SK-MEL-5 (cell line): ENCODE data around the gene LILRA6. TPM values are rescaled to one million over a fixed set of nuclear protein-coding genes. Genes with fewer than 3 reads are reported as not detected.
"Not testable (repeated sequence)": the region's sequence is repeated elsewhere in the genome, so short reads cannot be mapped to it uniquely, and the experiment has no call there.

Source experiments
- DNase-seq: peaks from one replicate; pipeline ENCODE4 v3.0.0-alpha.2; 2016; ENCODE audit warnings: low read depth, low spot score
- in situ Hi-C: cut with HindIII; loops from 2 replicates; pipeline ENCODE4 v1.10.0; 2016; ENCODE audit warnings: low sequenced_read_pairs, high pct_unique_total_duplicates, low pct_unique_long_range_greater_than_20kb
- total RNA-seq: library from RNA; depleted of rRNA; stranded (reverse); fragments of >200 nt; shearing (Covaris generic); gene quantifications from 2 replicates; pipeline ENCODE4 v1.2.3, GENCODE V29; 2014

LILRA6 gene
- total RNA-seq, 1 experiment from 2014 or later, result 0.16 TPM

- in situ Hi-C loops, DNase-seq: not testable (repeated sequence)
Observed at GRCh38 chr19:54272181-54272580, 29.6 kb upstream of the LILRA6 start.

- DNase-seq, in situ Hi-C loops: not testable (repeated sequence)
Observed at GRCh38 chr19:54271587-54271986, 29.0 kb upstream of the LILRA6 start.

GRCh38 chr19:54271106-54271505 lies 28.5 kb upstream of the LILRA6 start:
- in situ Hi-C loops, result no loop called here
- no peak for DNase-seq

DNA sequence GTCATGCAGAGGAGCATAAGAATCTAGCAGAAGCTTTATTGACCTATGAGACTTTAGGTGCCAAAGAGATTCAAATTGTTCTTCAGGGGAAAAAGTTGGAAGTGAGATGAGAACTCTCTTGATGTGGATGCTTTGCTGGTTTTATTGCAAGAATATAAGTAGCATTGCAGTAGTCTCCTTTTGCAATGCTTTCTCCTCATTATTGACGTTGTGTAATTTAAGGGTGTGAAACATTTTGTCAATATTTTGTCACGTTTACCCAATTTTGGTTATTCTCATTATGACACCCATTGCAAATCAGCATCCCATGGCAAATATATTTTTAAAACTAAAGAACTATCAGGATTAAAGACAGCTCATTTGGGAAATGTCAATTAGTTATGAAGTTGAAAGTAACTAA lies 26.3 kb upstream of the LILRA6 start:
- DNase-seq, result no peak
- in situ Hi-C loops, result no loop called here

GRCh38 chr19:54266133-54266532 lies 23.5 kb upstream of the LILRA6 start:
- in situ Hi-C loops, result no loop called here
- DNase-seq, result peak; percentile 78

GRCh38 chr19:54262470-54262869 lies 19.9 kb upstream of the LILRA6 start:
- DNase-seq, result no peak
- in situ Hi-C loops, result no loop called here

GRCh38 chr19:54262066-54262465 lies 19.5 kb upstream of the LILRA6 start:
- in situ Hi-C loops, result no loop called here

GRCh38 chr19:54257116-54257480 lies 14.5 kb upstream of the LILRA6 start, which contains the start of gene LILRB5:
Gene LILRB5, minus strand, starts transcription at chr19:54257273. Its CDS starts 80 bp downstream, at chr19:54257193.
- in situ Hi-C loops, result no loop called here
- no peak for DNase-seq

More at GRCh38 chr19:54262066-54262465, 19.5 kb upstream of the LILRA6 start:
- DNase-seq, result no peak

GRCh38 chr19:54256250-54257115 lies 13.9 kb upstream of the LILRA6 start:
- no peak for DNase-seq
- in situ Hi-C loops, result no loop called here

GRCh38 chr19:54255105-54255775 lies 12.7 kb upstream of the LILRA6 start:
- DNase-seq, result no peak
- in situ Hi-C loops, result no loop called here

DNA sequence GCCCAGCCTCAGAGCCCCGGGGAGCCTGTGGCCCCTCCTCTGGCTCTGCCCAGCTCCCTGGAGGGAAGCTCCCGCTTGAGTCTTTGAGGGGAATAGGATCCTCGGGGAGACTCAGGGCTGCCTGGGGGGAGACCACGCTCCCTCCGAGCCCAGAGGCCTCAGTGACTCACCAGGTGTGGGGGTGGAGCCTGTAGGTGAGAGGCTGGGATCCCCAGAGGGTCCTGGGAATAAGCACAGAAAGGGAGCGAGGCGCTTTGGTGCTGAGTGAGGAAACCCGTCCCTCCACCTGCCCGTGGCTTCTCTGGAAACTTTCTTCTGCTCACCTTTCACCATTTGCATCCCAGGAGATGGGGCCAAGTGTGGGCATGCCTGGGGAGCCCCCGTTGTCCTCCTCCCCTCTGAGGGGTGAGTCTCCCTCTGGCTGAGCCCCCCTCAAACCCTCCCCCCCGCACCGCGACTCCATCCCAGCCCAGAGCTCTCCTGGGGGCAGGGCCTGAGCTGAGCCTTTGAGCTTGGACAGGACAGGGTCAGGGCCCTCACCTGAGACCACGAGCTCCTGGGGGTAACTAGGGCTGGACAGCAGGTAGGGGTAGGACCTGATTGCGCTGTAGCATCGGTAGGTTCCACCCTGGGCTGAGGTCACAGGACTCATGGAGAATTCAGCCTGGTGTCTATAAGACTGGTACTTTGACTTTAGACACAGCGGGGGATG lies 11.8 kb upstream of the LILRA6 start:
- DNase-seq, result no peak
- in situ Hi-C loops, result no loop called here

GRCh38 chr19:54253331-54254194 lies 11.0 kb upstream of the LILRA6 start:
- DNase-seq, result no peak
- in situ Hi-C loops, result no loop called here

DNA sequence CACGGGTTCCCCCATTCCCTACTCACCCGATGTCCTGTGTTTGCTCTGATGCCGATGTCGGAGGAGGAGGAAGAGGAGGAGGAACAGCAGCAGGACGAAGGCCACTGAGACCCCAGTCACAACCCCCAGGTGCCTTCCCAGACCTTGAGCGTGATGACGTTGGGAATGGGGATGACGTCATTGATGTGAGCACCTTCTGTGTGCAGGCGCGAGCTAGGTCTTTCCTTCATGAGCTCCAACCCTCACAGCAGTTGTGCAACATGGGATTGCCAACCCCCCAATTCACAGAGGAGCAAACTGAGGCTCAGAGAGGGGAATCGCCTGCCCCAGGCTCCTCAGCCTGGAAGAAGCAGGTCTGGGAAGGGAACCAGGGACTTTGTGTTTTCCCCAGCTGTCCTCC lies 10.3 kb upstream of the LILRA6 start:
- in situ Hi-C loops, result no loop called here
- DNase-seq, result no peak

DNA sequence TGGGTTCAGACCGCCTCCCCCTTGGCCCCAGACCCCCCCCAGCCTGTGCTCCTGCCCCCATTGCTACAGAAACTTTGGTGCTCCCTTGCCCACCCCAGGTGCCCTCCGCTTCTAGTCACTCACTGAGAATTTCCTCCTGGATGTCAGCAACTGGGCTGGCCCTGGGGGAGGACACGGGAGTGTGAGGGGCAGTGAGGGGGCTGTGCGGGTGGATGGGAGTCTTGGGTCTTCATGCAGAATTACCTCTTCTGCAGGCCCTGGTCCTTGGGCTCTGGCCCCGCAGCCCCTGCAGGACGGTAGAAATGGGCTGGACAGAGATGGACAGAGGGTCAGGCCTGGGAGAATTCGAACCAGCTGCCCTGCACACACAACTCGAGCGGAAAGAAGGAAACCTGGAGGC lies 9.7 kb upstream of the LILRA6 start:
- in situ Hi-C loops, result no loop called here
- DNase-seq, result no peak

DNA sequence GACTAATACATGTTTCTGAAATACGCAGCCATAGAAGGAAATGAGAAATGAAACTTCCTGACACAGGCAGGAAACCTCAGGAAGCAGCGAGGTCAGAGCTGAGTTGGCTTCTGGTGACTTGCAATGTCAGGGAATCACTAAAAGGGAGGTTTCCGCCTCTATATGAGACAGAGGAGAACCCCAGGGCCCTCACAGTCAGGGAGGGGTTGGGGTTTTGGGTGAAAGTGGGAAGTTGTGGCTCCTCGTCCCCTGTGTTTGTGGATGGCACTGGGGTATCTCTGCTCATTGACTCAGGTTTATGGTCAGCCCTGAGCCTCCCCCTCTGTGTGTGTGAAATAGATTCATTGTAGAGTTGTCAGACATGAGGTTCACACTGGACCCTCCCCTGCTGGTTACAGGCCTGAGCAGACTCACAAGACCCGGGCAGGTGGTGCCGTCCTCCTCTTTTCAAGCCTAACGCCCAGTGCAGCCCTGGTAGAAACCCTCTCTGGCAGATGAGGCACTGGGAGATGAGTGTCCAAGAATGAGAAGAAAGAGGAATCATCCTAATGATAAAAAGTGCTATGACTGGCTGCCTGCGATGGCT lies 5.5 kb upstream of the LILRA6 start:
- in situ Hi-C loops, result no loop called here
- DNase-seq, result peak; percentile 30

DNA sequence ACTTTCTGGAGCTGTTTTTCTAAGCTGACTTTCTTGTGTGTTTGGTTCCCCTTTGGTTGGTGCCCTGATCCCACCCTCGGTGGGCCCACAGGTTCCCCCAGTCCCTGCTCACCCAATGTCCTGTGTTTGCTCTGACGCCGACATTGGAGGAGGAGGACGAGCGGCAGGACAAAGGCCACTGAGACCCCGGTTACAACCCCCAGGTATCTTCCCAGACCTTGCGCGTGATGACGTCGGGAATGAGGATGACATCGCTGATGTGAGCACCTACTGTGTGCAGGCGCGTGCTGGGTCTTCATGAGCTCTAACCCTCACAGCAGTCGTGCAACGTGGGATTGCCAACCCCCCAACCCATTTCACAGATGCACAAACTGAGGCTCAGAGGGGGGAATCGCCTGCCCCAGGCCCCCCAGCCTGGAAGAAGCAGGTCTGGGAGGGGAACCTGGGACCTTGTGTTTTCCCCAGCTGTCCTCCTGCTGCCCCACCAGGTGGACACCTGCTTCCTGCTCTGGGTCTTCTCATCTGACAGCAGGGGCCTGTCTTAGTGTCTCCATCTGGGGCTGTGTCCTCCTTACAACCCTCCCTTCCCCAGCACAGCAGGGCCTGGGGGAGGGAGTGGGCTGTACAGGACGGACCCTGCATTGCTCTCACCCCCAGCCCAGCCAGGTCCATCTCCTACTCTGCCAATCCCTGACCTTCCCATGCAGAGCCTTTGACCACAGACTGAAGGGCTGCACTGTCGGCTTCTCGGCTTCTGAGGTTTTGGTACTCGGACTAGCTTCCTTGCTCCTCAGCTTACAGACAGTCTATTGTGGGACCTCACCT lies 4.7 kb upstream of the LILRA6 start:
- DNase-seq, result no peak
- in situ Hi-C loops, result no loop called here
